Neuronal stem cell (in vitro differentiated cells): Measurements from ENCODE around the gene RBMS3.
A peak's percentile ranks its signal among the peaks of the same experiment; 100 is the strongest.

Source experiments
- DNase-seq: peaks from one replicate; pipeline ENCODE4 v3.0.0-alpha.2; 2013; ENCODE audit warnings: low spot score
- H2AFZ ChIP-seq: one replicate; pipeline ENCODE4 v1.6.1; 2013; ENCODE audit warnings: mild to moderate bottlenecking, low read length, inconsistent platforms
- H2AK5ac ChIP-seq: 2 replicates; pipeline ENCODE4 v1.6.1; 2013; ENCODE audit warnings: low read depth, mild to moderate bottlenecking, inconsistent platforms, low read length, moderate library complexity, mixed read lengths
- H2BK120ac ChIP-seq: 2 replicates; pipeline ENCODE4 v1.6.1; 2013; ENCODE audit warnings: low read depth, mild to moderate bottlenecking, inconsistent platforms, low read length, moderate library complexity, mixed read lengths
- H2BK12ac ChIP-seq: one replicate; pipeline ENCODE4 v1.6.1; 2013; ENCODE audit warnings: low read length, inconsistent platforms
- H2BK15ac ChIP-seq: 2 replicates; pipeline ENCODE4 v1.6.1; 2013; ENCODE audit warnings: mild to moderate bottlenecking, low read length, inconsistent platforms, mixed read lengths
- H2BK5ac ChIP-seq: one replicate; pipeline ENCODE4 v1.6.1; 2013; ENCODE audit warnings: inconsistent platforms, mild to moderate bottlenecking, low read length, moderate library complexity
- H3K14ac ChIP-seq: one replicate; pipeline ENCODE4 v1.6.1; 2013; ENCODE audit warnings: low read length, inconsistent platforms
- H3K18ac ChIP-seq: 2 replicates; pipeline ENCODE4 v1.6.1; 2013; ENCODE audit warnings: low read length, inconsistent platforms
- H3K23ac ChIP-seq: 2 replicates; pipeline ENCODE4 v1.6.1; 2013; ENCODE audit warnings: low read depth, mild to moderate bottlenecking, mixed read lengths, low read length, inconsistent platforms; ENCODE audit not compliant: poor library complexity
- H3K27ac ChIP-seq: replicated peaks from 3 replicates; pipeline ENCODE4 v1.5.1; 2013; ENCODE audit warnings: low read length, inconsistent platforms
- H3K27me3 ChIP-seq, 3 experiments: 2 replicates each; pipeline ENCODE4 v1.6.1; 2013; ENCODE audit warnings: low read length in 3 of 3, mild to moderate bottlenecking in 2 of 3, inconsistent platforms in 1 of 3, low read depth in 1 of 3, mixed read lengths in 1 of 3, moderate library complexity in 1 of 3; ENCODE audit not compliant: control insufficient read depth in 3 of 3, insufficient read depth in 3 of 3
- H3K36me3 ChIP-seq, 2 donors: replicated peaks in 1 of 2; 2 replicates each; pipeline ENCODE4 v1.6.1; 2013; ENCODE audit warnings: low read length in 2 of 2; ENCODE audit not compliant: control insufficient read depth in 2 of 2, insufficient read depth in 2 of 2
- H3K4ac ChIP-seq: 2 replicates; pipeline ENCODE4 v1.6.1; 2013; ENCODE audit warnings: inconsistent platforms, mild to moderate bottlenecking, low read length, moderate library complexity
- H3K4me1 ChIP-seq, 2 donors: 1 replicate in 1 of 2; 2 replicates in 1 of 2; pipeline ENCODE4 v1.6.1; 2013; ENCODE audit warnings: low read length in 2 of 2, low read depth in 1 of 2; ENCODE audit not compliant: control insufficient read depth in 2 of 2, insufficient read depth in 1 of 2
- H3K4me2 ChIP-seq: one replicate; pipeline ENCODE4 v1.6.1; 2013; ENCODE audit warnings: mild to moderate bottlenecking, low read length, inconsistent platforms; ENCODE audit not compliant: insufficient read depth, poor library complexity, severe bottlenecking
- H3K4me3 ChIP-seq, 2 donors: 2 replicates each; pipeline ENCODE4 v1.5.1; 2013; ENCODE audit warnings: low read length in 2 of 2, mild to moderate bottlenecking in 2 of 2, inconsistent platforms in 1 of 2, moderate library complexity in 1 of 2
- H3K79me1 ChIP-seq: one replicate; pipeline ENCODE4 v1.6.1; 2013; ENCODE audit warnings: low read depth, mild to moderate bottlenecking, inconsistent platforms, low read length, moderate library complexity
- H3K9ac ChIP-seq: one replicate; pipeline ENCODE4 v1.6.1; 2013; ENCODE audit warnings: mild to moderate bottlenecking, low read depth, low read length, inconsistent platforms; ENCODE audit not compliant: poor library complexity
- H3K9me3 ChIP-seq, 2 donors: replicated peaks in 1 of 2; 2 replicates each; pipeline versions ENCODE3 to v1.6.1; 2013; ENCODE audit warnings: low read length in 2 of 2, mild to moderate bottlenecking in 2 of 2, inconsistent platforms in 1 of 2, low read depth in 1 of 2, mixed read lengths in 1 of 2, moderate library complexity in 1 of 2; ENCODE audit not compliant: control insufficient read depth in 2 of 2, insufficient read depth in 1 of 2
- H4K8ac ChIP-seq: one replicate; pipeline ENCODE4 v1.6.1; 2013; ENCODE audit warnings: low read depth, mild to moderate bottlenecking, inconsistent platforms, low read length, moderate library complexity
- H4K91ac ChIP-seq: one replicate; pipeline ENCODE4 v1.6.1; 2013; ENCODE audit warnings: low read length, low read depth, mild to moderate bottlenecking, inconsistent platforms; ENCODE audit not compliant: poor library complexity
- WGBS, 2 donors: extraction: QIAGEN DNeasy Blood & Tissue Kit; methylation state at CpG; one replicate each; pipeline ENCODE4 v1.1.7; 2013; ENCODE audit warnings: missing lambda C conversion rate in 2 of 2, mixed read lengths in 1 of 2; ENCODE audit not compliant: insufficient read length in 2 of 2, insufficient replicate concordance in 1 of 2; ENCODE audit errors: extremely low coverage in 2 of 2; 5-methylcytosine and 5-hydroxymethylcytosine counted together

RBMS3 gene

GRCh38 chr3:29721789-29722188 is 440.9 kb downstream of the RBMS3 start:
- WGBS, 2 donors: no CpG with 5 or more reads among the region's 2 CpGs
- no peak overlapping the region for H2AK5ac ChIP-seq
- no peak overlapping the region for H2BK15ac ChIP-seq
- H4K8ac ChIP-seq: no peak overlapping the region
- no peaks in the 10 kb centered on the region for H3K79me1 ChIP-seq
- H2BK12ac ChIP-seq: no peak overlapping the region
- H3K4me3 ChIP-seq: no peak overlapping the region
- H3K36me3 ChIP-seq: no peaks in the 10 kb centered on the region
- DNase-seq: no peak
- H3K23ac ChIP-seq: no peak overlapping the region
- no peak overlapping the region for H3K9ac ChIP-seq
- no peak overlapping the region for H3K4ac ChIP-seq
- H2AFZ ChIP-seq: no peak overlapping the region
- H2BK120ac ChIP-seq: no peak overlapping the region
- no peak overlapping the region for H2BK5ac ChIP-seq
- no peak overlapping the region for H3K27ac ChIP-seq
- H3K4me1 ChIP-seq: peaks cover 0 to 4% of the 10 kb centered on the region in 2 donors
- H3K18ac ChIP-seq: no peak overlapping the region
- no peaks in the 10 kb centered on the region for H3K27me3 ChIP-seq
- no peaks in the 10 kb centered on the region for H3K9me3 ChIP-seq
- H3K4me2 ChIP-seq: no peak overlapping the region
- H3K14ac ChIP-seq: no peak overlapping the region
- no peak overlapping the region for H4K91ac ChIP-seq

GRCh38 chr3:29731050-29731449 is 450.2 kb downstream of the RBMS3 start:
- no peak overlapping the region for H2BK5ac ChIP-seq
- no CpG with 5 or more reads among the region's 1 CpG for WGBS, 2 donors

GRCh38 chr3:29741231-29741630 is 460.4 kb downstream of the RBMS3 start:
- Histone ChIP-seq H2BK12ac (no peak overlapping the region), H3K4me1 (peaks cover 1 to 3% of the 10 kb centered on the region in 2 donors), H3K23ac (no peak overlapping the region), H2AFZ (no peak overlapping the region), H3K4me2 (no peak overlapping the region), H2BK120ac (no peak overlapping the region), H2BK5ac (no peak overlapping the region), H2AK5ac (no peak overlapping the region), H3K9me3 (no peaks in the 10 kb centered on the region), H3K4me3 (no peak overlapping the region), H3K9ac (no peak overlapping the region), H3K14ac (no peak overlapping the region), H3K4ac (no peak overlapping the region), H3K27ac (no peak overlapping the region), H4K8ac (no peak overlapping the region), H3K27me3 (no peaks in the 10 kb centered on the region), H3K79me1 (no peaks in the 10 kb centered on the region), H3K18ac (no peak overlapping the region), H4K91ac (no peak overlapping the region), H3K36me3 (no peaks in the 10 kb centered on the region), H2BK15ac (no peak overlapping the region)
- no CpG with 5 or more reads among the region's 1 CpG for WGBS, 2 donors
- DNase-seq: no peak

More at GRCh38 chr3:29731050-29731449, 450.2 kb downstream of the RBMS3 start:
- Histone ChIP-seq H2AK5ac (no peak overlapping the region), H3K9me3 (no peaks in the 10 kb centered on the region), H2AFZ (no peak overlapping the region), H3K9ac (no peak overlapping the region), H3K79me1 (no peaks in the 10 kb centered on the region), H3K4me2 (no peak overlapping the region), H4K8ac (no peak overlapping the region), H2BK12ac (no peak overlapping the region), H3K14ac (no peak overlapping the region), H3K27ac (no peak overlapping the region), H3K4ac (no peak overlapping the region), H4K91ac (no peak overlapping the region), H3K36me3 (no peaks in the 10 kb centered on the region), H3K18ac (no peak overlapping the region), H3K4me1 (no peaks in the 10 kb centered on the region), H2BK120ac (no peak overlapping the region), H2BK15ac (no peak overlapping the region), H3K4me3 (no peak overlapping the region), H3K23ac (no peak overlapping the region), H3K27me3 (no peaks in the 10 kb centered on the region)
- DNase-seq: no peak

GRCh38 chr3:29745232-29745870 is 464.5 kb downstream of the RBMS3 start:
- no peak overlapping the region for H3K18ac ChIP-seq
- H3K4ac ChIP-seq: no peak overlapping the region
- no peak overlapping the region for H3K27ac ChIP-seq
- no peak overlapping the region for H4K8ac ChIP-seq
- H4K91ac ChIP-seq: no peak overlapping the region
- no peak overlapping the region for H2AK5ac ChIP-seq
- H2BK15ac ChIP-seq: no peak overlapping the region
- H3K23ac ChIP-seq: no peak overlapping the region
- H3K4me2 ChIP-seq: no peak overlapping the region
- no peak overlapping the region for H3K9ac ChIP-seq
- no peaks in the 10 kb centered on the region for H3K79me1 ChIP-seq
- H3K9me3 ChIP-seq: no peaks in the 10 kb centered on the region
- no peak overlapping the region for H3K4me3 ChIP-seq
- no CpG with 5 or more reads among the region's 4 CpGs for WGBS, 2 donors
- peaks cover 1 to 3% of the 10 kb centered on the region in 2 donors for H3K4me1 ChIP-seq
- no peak overlapping the region for H2BK5ac ChIP-seq
- DNase-seq: no peak
- no peak overlapping the region for H2BK120ac ChIP-seq
- H3K36me3 ChIP-seq: no peaks in the 10 kb centered on the region
- no peak overlapping the region for H3K14ac ChIP-seq
- no peak overlapping the region for H2BK12ac ChIP-seq
- no peaks in the 10 kb centered on the region for H3K27me3 ChIP-seq
- peak overlapping the region; percentile 21 for H2AFZ ChIP-seq
